ENCODE measurements around the gene CALN1.
"Not testable (repeated sequence)": the region's sequence is repeated elsewhere in the genome, so short reads cannot be mapped to it uniquely, and the experiment has no call there.

The CALN1 gene

GRCh38 chr7:71737931-71738540, 674.1 kb downstream of the CALN1 start:
- DNase-seq (ENCODE audit: low spot score): not testable (repeated sequence)

GRCh38 chr7:71735961-71736556, 676.1 kb downstream of the CALN1 start:
- DNase-seq (ENCODE audit: low spot score): peak; percentile 74

GRCh38 chr7:71733107-71733870, 678.8 kb downstream of the CALN1 start:
- DNase-seq (ENCODE audit: low spot score): peak; percentile 92

- no peak for DNase-seq (ENCODE audit: low spot score)
These were observed 680.4 kb downstream of the CALN1 start for GRCh38 chr7:71731740-71732139.
